Activated CD8-positive, alpha-beta T cell treated with anti-CD3 and anti-CD28 coated beads for 36 hours (primary cell): ENCODE results near the gene IGF2BP3. TPM values are rescaled to one million over a fixed set of nuclear protein-coding genes. Genes with fewer than 3 reads are reported as not detected.

ENCODE experiments used
- ATAC-seq: fragments of 200-7000 bp; cut with Tn5 transposase; one replicate; pipeline ENCODE4 v1.10.0; 2021; ENCODE audit warnings: mild to moderate bottlenecking, moderate library complexity
- CTCF ChIA-PET: fragments of 350-600 bp; sonication (Branson Sonifier 250); formaldehyde crosslinking; loops from one replicate; lab custom pipeline; 2021; ENCODE audit warnings: antibody characterized with exemption; lab: Charles Lee
- POLR2A ChIA-PET: fragments of 350-600 bp; sonication (Branson Sonifier 250); formaldehyde crosslinking; loops from one replicate; lab custom pipeline; 2021; ENCODE audit warnings: antibody characterized with exemption; lab: Charles Lee
- DNase-seq: peaks from one replicate; pipeline ENCODE4 v3.0.0-alpha.2; 2020
- H3K27ac Mint-ChIP-seq: one replicate; pipeline ENCODE4 v1.8.0; 2021; ENCODE audit warnings: mild to moderate bottlenecking, mixed read lengths
- H3K27me3 Mint-ChIP-seq: one replicate; pipeline ENCODE4 v1.8.0; 2021; ENCODE audit warnings: mixed read lengths
- H3K36me3 Mint-ChIP-seq: one replicate; pipeline ENCODE4 v1.8.0; 2021; ENCODE audit warnings: low read depth, mixed read lengths
- H3K4me1 Mint-ChIP-seq: one replicate; pipeline ENCODE4 v1.8.0; 2021; ENCODE audit warnings: low read depth, mixed read lengths
- H3K4me3 Mint-ChIP-seq: one replicate; pipeline ENCODE4 v1.8.0; 2021; ENCODE audit warnings: mild to moderate bottlenecking, moderate library complexity, mixed read lengths
- H3K9me3 Mint-ChIP-seq: one replicate; pipeline ENCODE4 v1.8.0; 2021; ENCODE audit warnings: mixed read lengths
- CTCF ChIP-seq: fragments of 200-600 bp; IDR thresholded peaks from one replicate; pipeline ENCODE4 v1.8.0; 2022; ENCODE audit warnings: antibody characterized with exemption, mild to moderate bottlenecking
- intact Hi-C: fragments of 100-400 bp; cut with micrococcal nuclease; formaldehyde crosslinking; loops from one replicate; pipeline ENCODE4 v1.10.0; 2022
- total RNA-seq, 2 experiments: library from RNA; stranded (reverse); gene quantifications; one replicate each; pipeline ENCODE4 v1.2.3, GENCODE V29; 2021

Gene IGF2BP3
- total RNA-seq, 2 experiments from 2014 or later: 0.61 to 1.1 TPM

DNA sequence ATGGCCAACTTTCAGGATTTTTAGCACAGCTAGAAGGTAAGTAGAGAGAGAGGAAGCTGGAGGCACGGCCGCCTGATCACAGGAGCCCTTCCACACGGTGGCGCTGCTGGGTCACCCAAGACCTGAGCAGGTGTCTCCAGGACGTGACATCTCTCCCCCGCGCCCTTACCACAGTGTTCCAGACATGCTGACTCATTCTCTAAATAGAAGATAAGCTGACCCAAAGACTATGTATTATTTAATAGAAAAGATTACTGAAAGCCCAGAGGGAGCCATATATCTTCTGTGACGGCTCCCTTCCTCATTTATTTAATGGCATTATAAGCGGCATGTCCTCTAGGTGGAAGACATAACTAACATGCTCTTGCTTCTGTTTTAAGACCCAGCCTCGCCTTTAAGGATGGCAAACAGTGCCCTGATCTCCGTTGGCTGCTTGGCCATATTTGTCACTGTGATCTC, 197.1 kb downstream of the IGF2BP3 start:
- Mint-ChIP-seq H3K36me3 (no peaks in the 10 kb centered on the region), H3K27me3 (peaks cover 12% of the 10 kb centered on the region), H3K4me1 (peaks cover 12% of the 10 kb centered on the region), H3K4me3 (peak overlapping the region; percentile 59), H3K27ac (peak overlapping the region; percentile 47), H3K9me3 (no peaks in the 10 kb centered on the region)
- TF ChIP-seq CTCF: peak; percentile 75
- POLR2A ChIA-PET: interaction anchor here (0.6 to 1.5 kb wide), 6 partner anchors 22 to 258 kb away, joined by 3 to 4 read pairs (median 3); no protein-coding TSS in a partner anchor
- ATAC-seq: peak; percentile 97
- intact Hi-C loops: loop anchor here (1.0 to 10.0 kb wide), 3 partner anchors 84 to 442 kb away; partner anchors contain the start of gene STK31
- CTCF ChIA-PET: interaction anchor here (0.6 to 6.9 kb wide), 75 partner anchors 9 to 445 kb away, joined by 3 to 139 read pairs (median 5); partner anchors contain the start of genes GPNMB, IGF2BP3, MALSU1 and STK31
- peak; percentile 98 for DNase-seq

GRCh38 chr7:23272275-23272674, 198.0 kb downstream of the IGF2BP3 start:
- Mint-ChIP-seq H3K27ac (no peak overlapping the region), H3K9me3 (no peaks in the 10 kb centered on the region), H3K27me3 (peaks cover 12% of the 10 kb centered on the region), H3K4me1 (peaks cover 10% of the 10 kb centered on the region), H3K36me3 (no peaks in the 10 kb centered on the region), H3K4me3 (no peak overlapping the region)
- ChIA-PET CTCF (interaction anchor here (0.6 to 6.9 kb wide), 47 partner anchors 10 to 446 kb away, joined by 3 to 139 read pairs (median 8); partner anchors contain the start of genes GPNMB, IGF2BP3, MALSU1 and STK31), POLR2A (interaction anchor here (0.8 kb wide), 1 partner anchor 191 kb away, joined by 3 read pairs; no protein-coding TSS in a partner anchor)
- intact Hi-C loops: loop anchor here (2.0 to 10.0 kb wide), 2 partner anchors 85 to 443 kb away; partner anchors contain the start of gene STK31
- ATAC-seq: no peak
- no peak for DNase-seq
- no peak for TF ChIP-seq CTCF

DNA sequence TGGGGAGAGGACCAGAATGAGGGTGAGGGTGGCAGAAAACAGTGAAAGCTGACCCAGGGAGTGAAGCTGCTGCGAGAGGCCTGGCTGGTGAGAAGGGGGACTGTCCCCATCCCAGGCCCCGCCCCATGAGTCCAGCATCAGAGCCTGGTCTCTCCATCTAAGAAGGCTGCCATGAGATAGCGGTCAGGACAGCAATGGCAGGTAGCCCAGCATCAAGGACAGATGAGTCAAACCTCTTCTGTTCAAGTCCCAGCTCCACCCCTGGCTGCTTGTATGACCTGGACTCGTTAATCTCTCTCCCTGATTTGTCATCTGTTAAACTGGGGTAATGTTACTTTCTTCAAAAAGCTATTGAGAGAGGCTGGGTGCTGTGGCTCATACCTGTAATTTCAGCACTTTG, 201.5 kb downstream of the IGF2BP3 start:
- Mint-ChIP-seq H3K4me1 (peaks cover 13% of the 10 kb centered on the region), H3K4me3 (no peak overlapping the region), H3K9me3 (no peaks in the 10 kb centered on the region), H3K27ac (no peak overlapping the region), H3K27me3 (peaks cover 12% of the 10 kb centered on the region), H3K36me3 (no peaks in the 10 kb centered on the region)
- POLR2A ChIA-PET: no interaction called here
- ATAC-seq (no peak), DNase-seq (no peak)
- CTCF ChIA-PET: interaction anchor here (0.6 to 6.7 kb wide), 7 partner anchors 8 to 194 kb away, joined by 3 to 139 read pairs (median 4); no protein-coding TSS in a partner anchor
- intact Hi-C loops: no loop called here
- TF ChIP-seq CTCF: no peak

- no peak overlapping the region for H3K4me3 Mint-ChIP-seq
These were observed 202.1 kb downstream of the IGF2BP3 start for GRCh38 chr7:23268167-23268566.

More at GRCh38 chr7:23268167-23268566, 202.1 kb downstream of the IGF2BP3 start:
- ATAC-seq (no peak), DNase-seq (no peak)
- Mint-ChIP-seq H3K27ac (no peak overlapping the region), H3K4me1 (peaks cover 8% of the 10 kb centered on the region), H3K36me3 (no peaks in the 10 kb centered on the region), H3K9me3 (no peaks in the 10 kb centered on the region), H3K27me3 (peaks cover 12% of the 10 kb centered on the region)
- TF ChIP-seq CTCF: no peak
- ChIA-PET POLR2A (no interaction called here), CTCF (interaction anchor here (1.0 to 1.7 kb wide), 5 partner anchors 9 to 195 kb away, joined by 3 to 4 read pairs (median 3); no protein-coding TSS in a partner anchor)
- intact Hi-C loops: no loop called here
